Measurements from ENCODE around the gene SUMO2. TPM values are rescaled to one million over a fixed set of nuclear protein-coding genes. Genes with fewer than 3 reads are reported as not detected.
"Not testable (repeated sequence)": the region's sequence is repeated elsewhere in the genome, so short reads cannot be mapped to it uniquely, and the experiment has no call there.

SUMO2 gene
- total and polyA plus RNA-seq, 9 donors = 75.7 to 504 (median 395) TPM

- H3K9me3 ChIP-seq = no peaks in the 10 kb centered on the region
- 89 to 95% (median 93%) methylated on average over 3 of the region's 3 CpGs for WGBS, 3 donors
- no peak overlapping the region for H3K4me3 ChIP-seq
- TF ChIP-seq POLR2A (IDR thresholded peaks at IDR 0.05) (no peak), CTCF (IDR thresholded peaks at IDR 0.05) (no peak), EP300 (IDR thresholded peaks at IDR 0.05) (no peak)
- intact Hi-C loops (cut with DNase I) = no loop called here
- peak in 1 of 5 donors; percentile 10 for DNase-seq
- H3K27me3 ChIP-seq = no peaks in the 10 kb centered on the region
- H3K36me3 ChIP-seq = no peaks in the 10 kb centered on the region
- no peak overlapping the region for H3K27ac ChIP-seq
- no peaks in the 10 kb centered on the region for H3K4me1 ChIP-seq (ENCODE audit: insufficient read depth)
Observed at GRCh38 chr17:75133001-75133400, 49.8 kb downstream of the SUMO2 start.

- H3K27me3 ChIP-seq; H3K9me3 ChIP-seq; intact Hi-C loops (cut with DNase I); H3K36me3 ChIP-seq; H3K4me1 ChIP-seq (ENCODE audit: insufficient read depth): not testable (repeated sequence)
- peak in 1 of 5 donors; percentile 18 for DNase-seq
- WGBS, 3 donors = 77 to 81% (median 79%) methylated on average over 40 of the region's 40 CpGs
- peak overlapping the region; percentile 74 for H3K4me3 ChIP-seq
- H3K27ac ChIP-seq = peak overlapping the region; percentile 76 to 92
Observed at GRCh38 chr17:75132018-75133000, 50.5 kb downstream of the SUMO2 start.

GRCh38 chr17:75131278-75132017 lies 51.3 kb downstream of the SUMO2 start, which contains the start of gene NT5C:
Gene NT5C (minus strand): TSS chr17:75131742. CDS start chr17:75131707, 35 bp downstream.
- peak; percentile 79 to 90 (median 82) for DNase-seq
- TF ChIP-seq EP300 (IDR thresholded peaks at IDR 0.05) (no peak), POLR2A (IDR thresholded peaks at IDR 0.05) (peak; percentile 69), CTCF (IDR thresholded peaks at IDR 0.05) (peak; percentile 73 to 88 (median 85))

GRCh38 chr17:75130632-75131277 lies 52.0 kb downstream of the SUMO2 start:
- no peaks in the 10 kb centered on the region for H3K4me1 ChIP-seq (ENCODE audit: insufficient read depth)
- H3K27ac ChIP-seq = peak overlapping the region; percentile 76 to 92
- 10 to 13% (median 10%) methylated on average over 26 to 29 of the region's 29 CpGs for WGBS, 3 donors
- TF ChIP-seq CTCF (IDR thresholded peaks at IDR 0.05) = peak in 1 of 3 donors; percentile 37
- no peak for TF ChIP-seq POLR2A (IDR thresholded peaks at IDR 0.05)
- TF ChIP-seq EP300 (IDR thresholded peaks at IDR 0.05) = no peak
- H3K36me3 ChIP-seq = no peaks in the 10 kb centered on the region
- no peaks in the 10 kb centered on the region for H3K27me3 ChIP-seq
- H3K4me3 ChIP-seq = peak overlapping the region; percentile 74
- intact Hi-C loops (cut with DNase I) = no loop called here
- DNase-seq = peak; percentile 52 to 73 (median 61)
- no peaks in the 10 kb centered on the region for H3K9me3 ChIP-seq

More at GRCh38 chr17:75131278-75132017, 51.3 kb downstream of the SUMO2 start, which contains the start of gene NT5C:
- intact Hi-C loops (cut with DNase I) = no loop called here
- 0 to 1% (median 0%) methylated on average over 46 to 82 of the region's 82 CpGs for WGBS, 3 donors
- peak within 1 kb of the TSS; percentile 76 to 92 for H3K27ac ChIP-seq
- no peaks in the 10 kb centered on the region for H3K9me3 ChIP-seq
- no peaks in the 10 kb centered on the region for H3K4me1 ChIP-seq (ENCODE audit: insufficient read depth)
- H3K4me3 ChIP-seq = peak within 1 kb of the TSS; percentile 74
- H3K36me3 ChIP-seq = no peaks in the 10 kb centered on the region
- H3K27me3 ChIP-seq = no peaks in the 10 kb centered on the region

Data from ovary (tissue), 9 donors.